ENCODE measurements around the gene ZBTB20.

ZBTB20 gene

DNA sequence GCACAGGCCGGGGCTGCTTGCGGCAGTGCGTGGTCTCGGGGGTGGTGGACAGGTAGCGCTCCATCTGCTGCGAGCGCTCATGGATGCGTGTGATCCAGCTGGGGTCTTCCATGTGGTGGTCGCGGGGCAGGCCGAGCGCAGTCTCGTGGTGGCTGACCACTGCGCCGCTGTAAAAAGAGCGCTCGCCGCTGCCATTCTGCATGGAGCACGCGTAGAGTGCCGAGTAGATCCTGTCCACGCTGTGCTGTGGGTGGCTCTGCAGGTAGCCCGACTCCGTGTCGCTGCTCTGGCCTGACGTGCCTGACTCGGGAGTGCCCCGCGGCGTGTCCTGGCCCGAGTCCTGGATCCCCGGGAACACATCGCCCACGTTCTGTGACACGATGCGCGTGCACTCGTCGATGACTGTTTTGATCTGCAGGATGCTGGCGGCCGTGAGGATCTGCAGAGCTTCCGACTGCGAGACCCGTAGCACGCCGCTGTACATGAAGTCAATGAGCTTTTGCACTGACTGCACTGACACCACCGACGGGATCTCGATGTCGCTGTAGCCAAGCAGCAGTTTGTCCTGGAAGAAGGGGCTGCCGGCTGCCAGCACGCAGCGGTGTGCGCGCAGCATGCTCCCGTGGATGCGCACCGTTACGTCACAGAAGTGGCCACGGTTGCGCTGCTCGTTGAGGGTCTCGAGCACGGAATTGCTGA lies 795.8 kb downstream of the ZBTB20 start:
- DNase-seq: no peak

DNA sequence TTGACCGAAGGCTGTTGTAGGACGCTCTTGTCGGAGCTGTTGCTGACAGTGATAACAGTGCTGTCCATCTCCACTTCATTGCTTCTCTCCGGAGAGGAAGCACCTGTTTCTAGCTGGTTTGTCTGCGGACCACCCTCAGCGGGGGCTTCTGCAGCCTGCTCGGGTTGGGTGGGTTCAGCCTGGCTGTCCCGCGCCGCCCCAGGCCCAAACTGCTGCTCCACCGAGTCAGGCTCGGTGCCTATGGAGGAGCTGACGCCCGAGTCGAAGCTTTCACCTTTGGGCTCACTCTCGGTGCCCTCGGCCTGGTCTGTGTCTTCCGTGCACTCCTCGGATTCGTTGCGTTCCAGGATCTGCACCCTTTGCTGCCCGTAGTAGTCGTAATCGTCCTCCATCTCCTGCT lies 796.4 kb downstream of the ZBTB20 start:
- DNase-seq: no peak

DNA sequence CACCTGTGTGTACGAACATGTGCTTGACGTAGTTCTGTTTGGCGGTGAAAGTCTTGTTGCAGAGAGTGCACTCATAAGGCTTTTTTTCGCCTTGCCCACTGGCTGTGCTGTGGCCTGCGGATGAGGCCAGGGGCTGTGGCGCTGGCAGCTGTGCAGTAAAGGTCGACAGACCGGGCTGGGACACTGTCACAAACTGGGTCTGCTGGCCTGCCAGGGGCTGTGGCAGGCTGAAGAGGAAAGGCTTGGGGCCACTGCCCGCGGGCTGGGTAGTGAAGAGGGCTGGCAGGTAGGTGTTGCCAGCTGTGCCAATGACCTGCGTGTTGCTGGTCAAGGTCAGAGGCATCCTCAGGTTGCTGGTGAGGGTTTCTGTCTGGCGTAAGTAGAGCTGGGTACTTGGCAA lies 796.8 kb downstream of the ZBTB20 start:
- no peak for DNase-seq

DNA sequence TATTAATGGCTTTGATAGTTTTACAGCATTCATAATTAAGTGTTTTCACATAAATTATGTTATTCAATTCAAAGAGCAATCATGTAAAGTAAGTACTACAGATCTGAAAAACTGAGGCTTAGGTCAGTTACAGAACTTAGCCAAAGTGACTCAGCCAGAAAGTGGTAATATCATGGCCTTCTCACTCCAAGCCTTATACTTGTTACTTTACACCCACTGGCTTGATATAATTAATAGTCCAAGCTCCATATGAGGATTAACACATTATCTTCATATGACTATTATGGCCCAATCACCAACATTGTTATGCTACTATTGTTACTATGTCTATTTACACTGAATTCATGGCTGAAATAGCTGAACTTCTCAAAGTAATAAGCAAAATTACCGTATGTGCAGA lies 802.6 kb downstream of the ZBTB20 start:
- DNase-seq: no peak

DNA sequence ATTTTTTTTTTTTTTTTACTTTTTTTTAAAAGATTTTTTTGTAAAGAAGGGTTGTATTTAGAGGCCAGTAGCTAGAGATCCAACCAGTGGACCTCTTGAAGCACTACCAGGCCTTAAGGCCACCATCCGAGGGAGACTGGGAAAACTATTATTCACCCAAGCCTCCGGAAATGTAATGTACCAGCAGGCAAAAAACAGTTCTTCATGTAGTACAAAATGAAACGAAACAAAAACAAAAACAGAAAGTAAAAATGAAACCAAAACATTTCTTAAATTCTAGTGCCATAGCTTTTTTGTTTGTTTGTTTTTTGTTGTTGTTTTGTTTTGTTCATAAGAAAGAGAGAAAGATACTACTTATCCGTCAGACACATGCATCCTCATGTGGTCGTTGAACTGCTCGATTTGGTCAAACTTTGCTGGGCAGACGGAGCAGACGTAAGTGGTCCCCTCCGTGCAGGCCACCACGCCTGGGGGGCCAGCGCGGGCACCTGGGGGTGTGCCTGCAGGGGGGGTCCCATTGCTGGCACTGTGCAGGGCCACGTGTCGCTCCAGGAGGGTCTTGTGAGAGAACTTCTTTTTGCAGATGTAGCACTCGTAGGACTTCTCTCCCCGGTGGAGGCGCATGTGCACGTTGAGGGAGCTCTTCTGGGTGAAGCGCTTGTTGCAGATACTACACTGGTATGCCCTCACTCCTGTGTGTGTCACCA lies 808.3 kb downstream of the ZBTB20 start:
- no peak for DNase-seq

DNA sequence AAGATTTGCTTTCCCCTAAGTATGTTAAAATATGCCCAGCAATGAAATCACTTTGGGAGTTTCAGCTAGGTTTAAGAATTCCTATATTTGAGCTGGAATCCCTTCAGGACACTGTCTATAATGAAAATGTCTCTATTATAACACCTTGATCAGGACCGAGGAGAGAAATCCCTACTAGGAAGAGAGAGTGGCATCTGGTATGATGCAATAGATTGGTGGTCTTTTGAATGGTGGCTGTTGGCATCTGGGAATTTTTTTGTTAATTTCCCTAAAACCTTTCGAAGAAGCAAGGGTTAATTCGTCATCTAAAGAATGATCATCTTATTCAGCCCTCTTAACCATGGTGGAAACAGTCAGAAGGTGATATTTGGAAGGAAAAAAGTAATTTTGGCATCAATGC lies 810.2 kb downstream of the ZBTB20 start:
- DNase-seq: no peak

DNA sequence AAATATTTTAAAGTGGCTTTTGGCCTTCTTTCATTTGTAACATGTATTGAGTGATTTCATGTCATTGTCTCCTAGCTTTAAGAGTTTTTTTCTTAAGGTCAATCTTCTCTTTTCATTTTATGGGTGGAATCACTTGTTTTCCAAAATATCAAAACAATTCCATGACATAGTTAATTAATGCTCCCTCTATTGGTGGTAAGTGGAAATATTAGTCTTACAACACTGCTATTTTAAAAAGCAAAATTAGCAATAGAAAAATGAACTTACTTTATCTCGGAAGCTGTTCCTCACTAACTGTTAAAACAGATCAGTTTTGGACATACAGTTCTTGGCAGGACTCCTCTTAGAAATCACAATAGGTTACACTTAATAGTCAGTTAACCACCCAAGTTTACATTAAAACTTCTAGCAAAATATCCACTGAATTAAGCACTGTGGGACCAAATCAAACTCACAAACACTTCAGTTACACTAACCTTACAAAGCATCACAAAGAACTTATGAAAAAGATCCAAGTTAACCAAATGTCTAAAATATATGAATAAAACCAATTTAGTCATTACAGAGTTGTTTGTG lies 810.9 kb downstream of the ZBTB20 start:
- no peak for DNase-seq

DNA sequence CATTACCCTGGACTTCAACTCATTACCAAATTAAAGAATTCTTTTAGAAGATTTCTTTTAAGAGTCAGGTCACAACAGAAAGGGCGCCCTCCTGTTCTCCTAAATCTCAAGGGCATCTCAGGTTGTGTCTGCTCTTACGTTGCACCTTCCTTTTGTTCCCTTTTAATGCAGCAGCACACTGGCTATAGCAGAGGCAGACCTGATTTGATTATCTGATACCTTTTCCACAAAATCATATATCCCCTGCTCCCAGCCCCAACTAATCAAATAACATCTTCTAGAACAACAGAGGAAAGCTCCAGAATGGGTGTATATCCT lies 813.2 kb downstream of the ZBTB20 start:
- no peak for DNase-seq

DNA sequence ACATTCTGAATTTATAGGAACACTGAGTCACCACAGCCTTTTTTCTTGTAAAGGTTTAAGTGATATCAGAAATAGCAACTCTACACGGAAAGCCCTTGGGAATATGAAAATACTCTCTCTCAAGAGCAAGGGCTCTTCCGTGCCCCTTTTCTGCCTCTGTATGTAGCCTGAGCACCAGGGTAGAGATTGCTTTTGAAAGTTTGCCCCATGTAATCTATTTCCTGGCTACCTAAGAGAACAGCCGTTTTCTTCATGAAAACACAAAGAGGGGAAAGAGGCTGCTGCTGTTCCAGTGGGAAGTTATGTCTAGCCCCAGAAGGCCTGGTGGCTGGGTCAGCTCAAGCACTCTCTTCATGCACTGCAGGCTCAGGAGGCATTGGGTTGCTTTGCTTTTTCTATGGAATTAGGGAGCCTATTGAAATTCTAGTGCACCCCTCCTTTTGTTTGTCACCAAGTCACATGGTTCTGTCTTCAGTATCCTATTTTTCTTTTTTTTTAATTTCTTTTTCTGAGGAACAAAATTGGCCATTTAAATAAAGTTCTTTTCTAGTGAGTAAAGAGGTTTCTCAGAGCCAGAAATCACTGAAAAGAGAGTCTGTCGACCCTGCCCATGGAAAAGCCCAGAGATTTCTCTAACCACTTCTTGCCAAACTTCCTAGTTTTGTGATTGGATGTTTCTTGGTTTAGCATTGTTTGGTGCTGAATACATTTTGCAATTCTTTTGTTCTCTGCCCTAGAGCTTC lies 813.7 kb downstream of the ZBTB20 start:
- DNase-seq: no peak

DNA sequence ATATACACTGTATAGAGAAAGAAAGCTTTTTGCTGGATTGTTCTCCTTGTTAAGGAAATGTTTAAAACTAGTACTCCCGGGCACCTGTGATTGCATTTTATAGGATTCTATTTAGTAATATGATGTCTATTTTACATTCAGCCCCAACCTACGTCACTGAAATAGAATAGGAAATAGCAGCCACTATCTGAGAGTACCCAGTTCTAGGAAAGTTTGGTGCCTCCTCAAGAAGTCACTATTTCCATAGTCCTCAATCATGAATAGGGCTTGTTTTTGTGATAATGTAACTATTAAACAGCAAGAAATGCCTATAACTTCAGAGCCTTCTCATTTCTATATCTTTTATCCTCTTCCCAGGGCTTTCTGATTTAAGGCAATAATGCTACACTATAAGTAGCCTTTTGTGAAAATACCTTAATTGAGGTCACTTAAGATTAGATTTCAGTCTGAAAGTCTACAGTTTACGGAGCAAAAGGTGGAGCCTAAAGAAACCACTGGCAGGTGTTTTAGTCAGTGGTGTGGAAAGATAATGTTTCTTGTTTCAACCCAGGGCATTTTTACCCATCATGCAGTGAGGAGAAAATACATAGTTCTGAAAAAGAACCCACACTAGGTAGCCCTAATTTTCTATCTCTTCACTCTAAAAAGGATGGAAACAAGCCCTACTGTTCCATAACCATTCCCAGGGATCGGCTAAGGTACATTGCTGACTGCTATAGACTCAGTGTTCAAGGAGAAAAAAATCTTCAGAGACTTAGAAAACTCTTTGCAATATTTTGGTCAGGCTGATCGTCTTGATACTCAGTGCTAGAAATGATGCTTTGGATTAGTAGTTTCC lies 814.5 kb downstream of the ZBTB20 start:
- no peak for DNase-seq

DNA sequence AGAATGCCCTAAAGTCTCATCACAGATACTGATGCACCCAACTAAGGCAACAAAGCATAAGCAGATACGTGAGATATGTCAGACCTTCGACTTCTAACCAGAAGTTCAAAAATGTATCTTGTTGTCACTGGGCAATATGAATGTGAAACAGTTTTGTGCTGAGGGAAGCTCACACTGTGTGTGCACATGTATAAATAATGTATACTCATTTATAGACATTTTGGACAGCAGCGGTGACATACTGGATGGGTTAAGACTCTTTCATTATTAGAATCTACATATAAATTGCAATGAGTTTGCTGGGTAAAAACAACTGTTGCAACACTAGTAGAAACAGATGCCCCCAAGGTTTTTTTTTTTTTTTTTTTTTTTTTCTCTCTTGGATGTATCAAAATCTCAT lies 815.4 kb downstream of the ZBTB20 start:
- DNase-seq: no peak

DNA sequence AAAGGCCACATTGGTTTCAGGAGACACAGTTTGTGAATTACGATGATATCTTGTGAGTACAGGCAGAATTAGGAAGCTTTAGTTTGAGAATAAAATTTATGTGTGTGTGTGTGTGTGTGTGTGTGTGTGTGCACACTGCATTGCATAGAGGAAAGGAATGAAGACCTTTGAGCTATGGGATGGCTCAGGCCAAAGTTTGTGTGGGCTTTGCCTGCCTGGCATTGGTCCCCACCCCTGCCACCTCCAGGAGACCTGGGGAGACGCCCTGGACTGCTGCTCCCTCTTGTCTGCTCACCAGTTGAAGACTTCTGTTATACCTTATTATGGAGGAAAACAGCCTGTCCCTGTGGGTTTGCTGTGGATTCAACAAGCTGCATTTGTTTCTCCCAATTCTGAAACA lies 816.1 kb downstream of the ZBTB20 start:
- DNase-seq: no peak

DNA sequence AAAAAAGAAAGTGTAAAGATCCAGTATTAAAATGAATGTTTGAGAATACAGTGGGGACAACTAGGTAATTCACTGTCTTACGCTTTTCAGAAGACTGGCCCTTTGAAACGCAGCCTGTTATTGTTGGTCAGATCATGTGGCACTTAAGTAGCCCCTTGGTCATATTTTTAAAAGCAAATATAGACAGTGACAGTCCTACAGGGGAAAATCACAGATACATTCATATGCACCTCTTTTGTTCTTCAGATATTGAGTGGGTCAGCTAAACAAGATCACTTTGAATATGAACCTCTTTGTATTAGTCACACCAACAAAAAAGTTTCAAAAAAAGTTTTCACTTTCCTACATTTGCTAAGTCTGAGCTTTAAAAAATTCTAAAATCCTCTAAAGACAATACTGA lies 817.3 kb downstream of the ZBTB20 start:
- no peak for DNase-seq

DNA sequence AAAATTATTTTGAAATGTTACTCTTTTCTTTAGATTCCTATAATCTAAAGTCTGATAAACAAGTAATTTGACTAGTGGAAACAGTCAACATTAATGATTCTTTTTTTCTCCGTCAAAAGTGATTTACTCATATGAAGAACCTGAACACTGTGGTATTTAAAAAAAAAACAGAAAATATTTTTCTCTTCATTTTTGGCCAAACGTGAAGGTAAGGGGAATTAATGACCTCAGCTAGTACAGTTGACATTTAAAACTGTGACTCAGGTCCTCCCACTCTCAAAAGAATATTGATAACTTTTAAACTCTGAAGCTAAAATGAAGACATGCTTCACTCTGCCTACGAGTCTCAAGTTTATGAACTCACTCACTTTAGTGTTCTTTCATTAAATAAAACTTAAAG lies 818.7 kb downstream of the ZBTB20 start:
- no peak for DNase-seq

DNA sequence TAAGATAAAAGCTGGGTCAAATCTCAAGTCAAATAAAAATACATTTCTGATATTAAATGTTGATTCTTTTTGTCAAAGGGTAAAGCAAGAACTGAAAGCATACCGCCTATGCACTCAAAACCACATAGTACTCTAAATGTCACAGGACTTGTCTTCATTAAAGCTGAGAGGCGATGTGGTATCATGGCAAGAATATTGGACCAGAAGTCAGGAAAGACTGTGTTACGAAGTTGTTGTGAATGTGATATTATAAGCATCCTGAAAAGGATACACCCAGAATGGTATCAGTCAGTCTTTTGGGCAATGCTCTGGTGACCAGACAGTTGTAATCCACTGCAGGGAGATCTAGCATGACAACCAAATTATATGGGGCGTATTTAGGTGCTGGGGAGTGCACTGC lies 819.4 kb downstream of the ZBTB20 start:
- no peak for DNase-seq

DNA sequence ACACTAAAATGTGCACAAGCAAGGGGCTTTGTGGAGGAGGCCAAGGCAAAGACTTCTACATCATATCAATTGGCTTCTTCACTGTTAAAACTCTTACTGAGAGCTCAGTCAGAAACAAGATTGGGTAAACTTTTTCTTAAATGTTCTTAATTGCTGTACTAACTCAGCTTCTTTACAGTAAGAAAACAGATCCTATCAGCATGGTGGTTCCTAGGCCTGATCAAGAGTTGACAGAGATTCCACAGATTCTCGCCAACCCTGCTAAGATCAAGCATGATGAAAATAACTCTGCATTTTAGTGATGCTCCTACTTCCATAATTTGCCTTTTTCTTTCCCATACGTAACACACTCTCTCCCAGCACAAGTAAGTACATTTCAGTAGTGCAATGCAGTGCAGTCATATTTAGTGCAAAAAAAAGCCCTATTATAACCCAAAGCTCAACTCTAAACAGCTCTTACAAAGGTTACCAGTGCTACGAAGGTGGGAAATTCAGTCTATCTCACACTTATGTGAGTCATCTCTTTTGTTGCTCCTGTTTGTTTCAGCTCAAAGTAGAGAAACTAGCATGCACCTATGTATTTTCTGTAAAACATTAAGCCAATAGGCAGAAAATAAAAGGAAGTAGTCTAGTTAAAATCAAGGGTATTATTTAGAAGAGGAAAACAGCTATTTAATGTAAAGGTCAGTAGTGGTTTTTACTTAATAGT lies 823.4 kb downstream of the ZBTB20 start:
- no peak for DNase-seq

DNA sequence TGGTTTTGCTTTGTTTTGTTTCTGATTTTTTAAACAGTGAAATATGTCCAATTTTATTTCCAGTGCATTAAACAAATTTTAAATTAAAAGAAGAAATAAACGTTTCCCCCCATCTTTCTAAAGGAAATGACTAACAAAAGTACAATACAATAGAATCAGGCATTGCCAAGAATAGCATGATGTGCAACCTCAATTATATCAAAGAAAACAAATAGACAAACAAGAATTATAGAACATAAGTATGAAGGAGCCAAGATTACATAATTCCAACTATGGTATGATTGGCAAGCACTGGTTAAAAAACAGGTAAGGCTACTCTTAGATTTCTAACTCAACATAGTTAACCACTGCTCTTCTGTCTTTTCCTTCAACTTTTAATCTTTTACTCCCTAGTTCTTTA lies 826.8 kb downstream of the ZBTB20 start:
- no peak for DNase-seq

DNA sequence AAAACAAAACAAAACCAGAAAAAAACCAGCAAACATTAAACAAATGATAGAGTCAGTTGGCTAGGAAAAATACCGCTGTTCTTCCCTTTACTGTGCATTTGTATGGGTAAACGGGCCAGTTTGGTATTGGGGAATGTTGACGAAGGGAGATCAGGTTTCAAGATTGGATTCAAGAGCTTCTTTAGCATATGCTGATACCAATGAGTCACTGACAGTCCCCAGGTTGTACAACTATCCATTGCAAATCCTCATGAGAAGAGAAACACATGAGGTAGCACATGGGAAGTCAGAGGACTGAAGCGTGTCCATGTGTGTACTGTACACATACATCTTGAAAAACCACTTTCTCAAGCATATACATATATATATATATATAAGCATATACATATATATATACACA lies 827.6 kb downstream of the ZBTB20 start:
- peak; percentile 61 for DNase-seq

DNA sequence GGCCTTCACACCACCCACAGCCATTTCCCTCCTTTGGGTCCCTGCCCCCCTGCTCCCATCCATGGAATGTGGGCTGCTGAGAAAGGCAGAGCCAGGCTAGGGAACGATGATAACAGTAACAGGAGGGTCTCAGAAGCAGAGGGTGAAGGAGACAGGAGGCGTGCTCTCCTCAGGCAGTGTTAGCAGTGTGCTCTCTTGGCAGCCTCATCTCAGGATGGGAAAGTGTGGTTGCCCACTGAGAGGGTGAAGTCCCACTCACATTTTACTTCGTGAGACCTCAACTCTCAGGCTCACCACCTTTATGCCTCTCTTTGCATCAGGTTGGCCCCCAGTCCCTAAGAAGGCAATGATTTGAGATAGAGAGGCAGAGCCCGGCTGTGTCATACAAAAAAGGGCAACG lies 828.8 kb downstream of the ZBTB20 start:
- DNase-seq: no peak

DNA sequence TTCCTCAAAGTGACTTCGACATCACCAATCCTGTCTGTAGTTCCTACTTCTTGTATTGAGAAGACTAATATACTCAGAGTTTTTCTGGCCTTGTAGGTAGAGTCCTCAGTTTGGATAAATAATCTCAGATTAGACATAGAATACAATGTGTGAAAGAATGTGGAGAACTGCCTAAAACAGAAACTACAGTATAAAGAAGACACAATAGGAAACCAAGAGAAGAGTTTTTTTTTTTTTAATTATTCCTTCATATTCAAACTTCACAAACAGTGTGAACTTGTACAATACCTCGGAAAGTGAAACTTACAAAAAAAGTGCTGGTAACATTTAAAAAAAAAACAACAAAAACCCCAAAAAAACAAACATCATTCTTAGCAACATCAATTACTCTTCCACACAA lies 832.8 kb downstream of the ZBTB20 start:
- DNase-seq: no peak

DNA sequence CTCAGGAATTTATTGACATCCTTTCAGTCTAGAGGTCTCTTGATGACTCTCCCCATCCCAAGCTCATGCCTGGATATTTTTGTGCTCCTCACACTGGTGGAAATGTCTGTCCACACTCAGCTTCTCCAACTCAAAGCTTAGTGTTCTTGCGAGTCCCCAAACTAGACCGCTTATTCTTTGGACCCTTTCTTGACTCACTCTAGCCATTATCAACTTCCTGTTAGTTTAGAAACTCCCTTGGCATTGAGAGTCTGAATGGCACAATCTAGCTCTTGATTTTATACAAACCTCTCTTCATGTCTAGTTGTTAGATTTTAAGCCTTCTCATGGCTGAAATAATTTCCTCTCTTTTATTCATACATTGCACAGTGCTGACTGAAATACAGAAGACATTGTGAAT lies 833.7 kb downstream of the ZBTB20 start:
- DNase-seq: no peak

DNA sequence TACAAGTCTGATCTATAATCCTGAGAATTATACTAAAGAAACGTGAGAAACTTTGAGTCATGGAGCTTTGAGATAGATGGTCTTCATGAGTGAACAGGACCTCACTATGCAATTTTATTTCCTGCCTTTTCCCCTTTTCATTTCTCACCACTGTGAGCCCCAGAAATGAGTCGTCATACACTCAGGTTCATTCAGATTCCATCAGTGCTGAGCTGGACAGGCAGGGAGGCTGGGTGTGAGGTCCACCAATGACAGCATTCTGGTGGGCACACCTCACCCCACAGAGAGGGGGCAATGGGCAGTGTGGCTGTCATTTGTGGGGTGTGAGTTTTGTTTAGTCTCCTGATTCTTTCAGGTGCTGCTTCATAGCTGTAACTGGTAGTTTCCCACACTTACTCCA lies 836.4 kb downstream of the ZBTB20 start:
- no peak for DNase-seq
